Panc1 (cell line): Measurements from ENCODE around the gene MACROD1. TPM values are rescaled to one million over a fixed set of nuclear protein-coding genes. Genes with fewer than 3 reads are reported as not detected.

Experiments used
- ATAC-seq: fragments of 200-7000 bp; cut with Tn5 transposase; 2 replicates; pipeline ENCODE4 v1.9.1; 2020; ENCODE audit warnings: mild to moderate bottlenecking, moderate library complexity
- BruUV-seq: library from RNA; stranded (reverse); fragments of 400-500 nt; replicated peaks from 2 replicates; lab custom pipeline; 2021; lab: Mats Ljungman, UMichigan
- CTCF ChIA-PET: fragments of 300-600 bp; sonication (Branson Sonifier 250); formaldehyde crosslinking; loops from one replicate; lab custom pipeline; 2022; ENCODE audit warnings: antibody characterized with exemption; lab: Charles Lee
- POLR2A ChIA-PET: fragments of 300-600 bp; sonication (Branson Sonifier 250); formaldehyde crosslinking; loops from one replicate; lab custom pipeline; 2022; ENCODE audit warnings: antibody characterized with exemption; lab: Charles Lee
- DNase-seq: peaks from one replicate; pipeline ENCODE4 v3.0.0-alpha.2; 2010; ENCODE audit warnings: low read depth, low spot score
- H3K27ac ChIP-seq: 2 replicates; pipeline ENCODE4 v1.5.1; 2011; ENCODE audit warnings: mild to moderate bottlenecking, low read length, inconsistent platforms
- H3K27me3 ChIP-seq: fragments of 200-500 bp; sonication (Bioruptor generic); 2 replicates; pipeline ENCODE4 v1.6.0; 2014; ENCODE audit warnings: low read length, inconsistent platforms; ENCODE audit not compliant: control insufficient read depth, insufficient read depth
- H3K36me3 ChIP-seq: fragments of 200-500 bp; sonication (Bioruptor generic); 2 replicates; pipeline ENCODE4 v1.5.1; 2014; ENCODE audit warnings: inconsistent platforms, mild to moderate bottlenecking, low read length, moderate library complexity; ENCODE audit not compliant: control insufficient read depth, insufficient read depth
- H3K4me1 ChIP-seq: 2 replicates; pipeline ENCODE4 v1.5.1; 2011; ENCODE audit warnings: inconsistent platforms, mild to moderate bottlenecking, low read length, moderate library complexity; ENCODE audit not compliant: control insufficient read depth, insufficient read depth
- H3K4me3 ChIP-seq, 2 experiments: 2 replicates each; pipeline ENCODE4 v1.5.1; 2011 to 2012; ENCODE audit warnings: low read depth in 2 of 2, low read length in 2 of 2, mild to moderate bottlenecking in 2 of 2, inconsistent platforms in 1 of 2, moderate library complexity in 1 of 2
- H3K9me3 ChIP-seq: fragments of 200-500 bp; sonication (Bioruptor generic); 2 replicates; pipeline ENCODE4 v1.5.1; 2014; ENCODE audit warnings: low read depth, mild to moderate bottlenecking, inconsistent platforms, low read length, moderate library complexity; ENCODE audit not compliant: control insufficient read depth, insufficient read depth
- POLR2AphosphoS5 ChIP-seq: IDR thresholded peaks from 2 replicates; pipeline ENCODE4 v1.6.1; 2012; ENCODE audit warnings: mild to moderate bottlenecking, low read depth, low read length, moderate library complexity
- SIN3A ChIP-seq: IDR thresholded peaks from 2 replicates; pipeline ENCODE4 v1.6.1; 2012; ENCODE audit warnings: low read depth, mild to moderate bottlenecking, low read length, moderate library complexity, borderline replicate concordance; ENCODE audit not compliant: insufficient read depth
- TCF7L2 ChIP-seq: IDR thresholded peaks from 2 replicates; pipeline ENCODE4 v1.6.1; 2011; ENCODE audit warnings: mild to moderate bottlenecking, low read depth, low read length, inconsistent platforms
- in situ Hi-C: cut with HindIII; loops from 2 replicates; pipeline ENCODE4 v1.10.0; 2016; ENCODE audit warnings: low sequenced_read_pairs, low pct_unique_long_range_greater_than_20kb
- intact Hi-C: fragments of 100-400 bp; cut with micrococcal nuclease; formaldehyde crosslinking; loops from one replicate; pipeline ENCODE4 v1.10.0; 2022; ENCODE audit not compliant: unreplicated experiment
- total RNA-seq: library from RNA; stranded (reverse); gene quantifications from one replicate; pipeline ENCODE4 v1.2.1, GENCODE V29; 2021; ENCODE audit not compliant: unreplicated experiment
- TF ChIP-seq, protein P1 (sequence below): fragments of 450-650 bp; IDR thresholded peaks from 2 replicates; pipeline ENCODE4 v1.5.1; 2017; ENCODE audit warnings: mild to moderate bottlenecking
- TF ChIP-seq, protein P2 (sequence below), 2 experiments: IDR thresholded peaks; 2 replicates each; pipeline ENCODE4 v1.6.1; 2011 to 2012; ENCODE audit warnings: low read depth in 2 of 2, control low read depth in 1 of 2, low read length in 1 of 2, mild to moderate bottlenecking in 1 of 2, moderate library complexity in 1 of 2; ENCODE audit not compliant: insufficient read depth in 1 of 2

Gene MACROD1
- total RNA-seq, 1 experiment from 2014 or later, result 16.8 TPM

DNA sequence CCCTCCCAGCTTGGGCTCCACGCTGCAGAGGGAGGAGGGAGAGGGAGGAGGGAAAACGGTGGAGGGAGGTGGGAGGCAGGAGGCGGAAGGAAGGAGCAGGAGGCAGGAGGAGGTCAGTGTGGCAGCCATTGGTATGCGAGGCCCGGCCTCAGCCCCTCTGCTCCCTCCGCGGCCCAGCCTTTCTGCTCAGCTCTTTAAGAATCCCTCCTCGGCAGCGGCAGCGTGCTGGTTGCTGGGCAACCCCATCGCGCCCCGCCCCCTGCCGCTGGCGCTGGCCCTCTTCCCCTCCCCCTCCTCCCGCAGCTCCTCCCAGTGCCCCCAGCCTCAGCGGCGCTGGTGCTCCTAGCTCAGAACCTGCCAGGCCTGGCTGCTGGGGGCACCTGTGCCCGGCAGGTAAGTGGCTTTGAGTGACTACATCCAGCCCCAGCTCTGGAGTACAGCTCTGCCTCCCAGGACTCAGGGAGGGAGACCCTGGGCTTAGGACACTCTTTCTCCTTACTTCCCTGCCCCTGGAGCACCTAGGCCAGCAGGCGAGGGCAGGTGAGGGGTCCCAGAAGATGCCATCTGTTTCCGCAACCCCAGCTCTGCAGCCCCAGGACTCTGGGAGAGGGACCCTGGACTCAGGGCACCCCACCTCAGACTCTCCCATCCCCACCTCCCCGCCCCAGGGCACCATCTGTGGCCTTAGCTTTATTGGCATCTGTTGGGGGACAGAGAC is 137.4 kb downstream of the MACROD1 start:
- ATAC-seq (no peak), DNase-seq (no peak)
- in situ Hi-C loops, result no loop called here
- intact Hi-C loops, result no loop called here
- H3K4me1 ChIP-seq, result peaks cover 7% of the 10 kb centered on the region
- H3K36me3 ChIP-seq, result no peaks in the 10 kb centered on the region
- no peaks in the 10 kb centered on the region for H3K27me3 ChIP-seq
- ChIA-PET CTCF (no interaction called here), POLR2A (no interaction called here)
- TF ChIP-seq, protein P1, sequence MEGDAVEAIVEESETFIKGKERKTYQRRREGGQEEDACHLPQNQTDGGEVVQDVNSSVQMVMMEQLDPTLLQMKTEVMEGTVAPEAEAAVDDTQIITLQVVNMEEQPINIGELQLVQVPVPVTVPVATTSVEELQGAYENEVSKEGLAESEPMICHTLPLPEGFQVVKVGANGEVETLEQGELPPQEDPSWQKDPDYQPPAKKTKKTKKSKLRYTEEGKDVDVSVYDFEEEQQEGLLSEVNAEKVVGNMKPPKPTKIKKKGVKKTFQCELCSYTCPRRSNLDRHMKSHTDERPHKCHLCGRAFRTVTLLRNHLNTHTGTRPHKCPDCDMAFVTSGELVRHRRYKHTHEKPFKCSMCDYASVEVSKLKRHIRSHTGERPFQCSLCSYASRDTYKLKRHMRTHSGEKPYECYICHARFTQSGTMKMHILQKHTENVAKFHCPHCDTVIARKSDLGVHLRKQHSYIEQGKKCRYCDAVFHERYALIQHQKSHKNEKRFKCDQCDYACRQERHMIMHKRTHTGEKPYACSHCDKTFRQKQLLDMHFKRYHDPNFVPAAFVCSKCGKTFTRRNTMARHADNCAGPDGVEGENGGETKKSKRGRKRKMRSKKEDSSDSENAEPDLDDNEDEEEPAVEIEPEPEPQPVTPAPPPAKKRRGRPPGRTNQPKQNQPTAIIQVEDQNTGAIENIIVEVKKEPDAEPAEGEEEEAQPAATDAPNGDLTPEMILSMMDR, result no peak
- TF ChIP-seq POLR2AphosphoS5 (no peak), TCF7L2 (no peak), SIN3A (no peak)
- TF ChIP-seq, protein P2, sequence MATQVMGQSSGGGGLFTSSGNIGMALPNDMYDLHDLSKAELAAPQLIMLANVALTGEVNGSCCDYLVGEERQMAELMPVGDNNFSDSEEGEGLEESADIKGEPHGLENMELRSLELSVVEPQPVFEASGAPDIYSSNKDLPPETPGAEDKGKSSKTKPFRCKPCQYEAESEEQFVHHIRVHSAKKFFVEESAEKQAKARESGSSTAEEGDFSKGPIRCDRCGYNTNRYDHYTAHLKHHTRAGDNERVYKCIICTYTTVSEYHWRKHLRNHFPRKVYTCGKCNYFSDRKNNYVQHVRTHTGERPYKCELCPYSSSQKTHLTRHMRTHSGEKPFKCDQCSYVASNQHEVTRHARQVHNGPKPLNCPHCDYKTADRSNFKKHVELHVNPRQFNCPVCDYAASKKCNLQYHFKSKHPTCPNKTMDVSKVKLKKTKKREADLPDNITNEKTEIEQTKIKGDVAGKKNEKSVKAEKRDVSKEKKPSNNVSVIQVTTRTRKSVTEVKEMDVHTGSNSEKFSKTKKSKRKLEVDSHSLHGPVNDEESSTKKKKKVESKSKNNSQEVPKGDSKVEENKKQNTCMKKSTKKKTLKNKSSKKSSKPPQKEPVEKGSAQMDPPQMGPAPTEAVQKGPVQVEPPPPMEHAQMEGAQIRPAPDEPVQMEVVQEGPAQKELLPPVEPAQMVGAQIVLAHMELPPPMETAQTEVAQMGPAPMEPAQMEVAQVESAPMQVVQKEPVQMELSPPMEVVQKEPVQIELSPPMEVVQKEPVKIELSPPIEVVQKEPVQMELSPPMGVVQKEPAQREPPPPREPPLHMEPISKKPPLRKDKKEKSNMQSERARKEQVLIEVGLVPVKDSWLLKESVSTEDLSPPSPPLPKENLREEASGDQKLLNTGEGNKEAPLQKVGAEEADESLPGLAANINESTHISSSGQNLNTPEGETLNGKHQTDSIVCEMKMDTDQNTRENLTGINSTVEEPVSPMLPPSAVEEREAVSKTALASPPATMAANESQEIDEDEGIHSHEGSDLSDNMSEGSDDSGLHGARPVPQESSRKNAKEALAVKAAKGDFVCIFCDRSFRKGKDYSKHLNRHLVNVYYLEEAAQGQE (IDR thresholded peaks at IDR 0.05; ENCODE audit: insufficient read depth in 1 of 2, low read depth in 2 of 2, low read length in 1 of 2), result no peak
- H3K27ac ChIP-seq, result no peak overlapping the region
- no peak overlapping the region for H3K4me3 ChIP-seq
- no TSS peak for BruUV-seq
- H3K9me3 ChIP-seq, result no peaks in the 10 kb centered on the region

DNA sequence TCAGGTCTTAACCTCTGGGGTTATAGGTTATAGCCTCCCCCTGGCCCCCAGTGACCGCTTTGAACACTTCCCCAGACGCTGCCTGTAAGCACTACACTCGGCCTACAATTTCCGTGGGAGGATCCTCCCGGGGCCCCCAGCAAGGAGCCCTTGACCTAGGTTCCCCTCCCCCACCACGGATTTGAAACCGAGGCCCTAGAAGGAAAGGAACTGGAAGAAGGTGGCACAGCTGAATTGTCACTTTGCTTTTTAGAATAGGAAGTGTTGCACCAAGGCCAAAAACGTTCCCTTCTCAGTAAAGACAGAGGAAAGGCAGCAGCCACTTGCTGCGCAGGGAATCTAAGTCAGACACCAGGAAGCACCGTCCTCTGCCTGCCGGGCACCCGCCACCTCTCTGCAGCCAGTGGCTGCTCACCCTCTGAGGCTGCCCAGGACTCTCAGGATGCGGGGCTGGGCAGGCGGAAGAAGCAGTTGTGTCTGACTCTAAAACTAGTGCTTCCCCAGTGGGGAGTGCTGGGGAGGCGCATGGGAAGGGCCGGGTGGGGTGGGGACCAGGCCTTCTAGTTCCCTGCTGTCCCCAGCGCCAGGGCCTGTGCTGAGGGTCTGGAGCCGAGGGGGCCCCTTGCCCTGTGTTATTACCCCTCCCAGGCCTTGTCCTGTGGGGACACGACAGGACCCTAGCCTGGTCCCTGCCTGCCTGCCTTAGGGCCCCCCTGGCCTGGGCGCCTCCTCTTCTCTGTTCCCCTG is 138.1 kb downstream of the MACROD1 start:
- H3K9me3 ChIP-seq, result no peaks in the 10 kb centered on the region
- no peak for DNase-seq
- H3K36me3 ChIP-seq, result no peaks in the 10 kb centered on the region
- ChIA-PET CTCF (no interaction called here), POLR2A (interaction anchor here (0.6 kb wide), 1 partner anchor 10 kb away, joined by 7 read pairs; no protein-coding TSS in a partner anchor)
- no peak overlapping the region for H3K27ac ChIP-seq
- no peaks in the 10 kb centered on the region for H3K27me3 ChIP-seq
- H3K4me3 ChIP-seq, result no peak overlapping the region
- peaks cover 7% of the 10 kb centered on the region for H3K4me1 ChIP-seq
- BruUV-seq, result no TSS peak
- in situ Hi-C loops (no loop called here), intact Hi-C loops (no loop called here)
- TF ChIP-seq, protein P1, result no peak
- no peak for TF ChIP-seq POLR2AphosphoS5
- TF ChIP-seq SIN3A, result no peak
- no peak for TF ChIP-seq TCF7L2
- TF ChIP-seq, protein P2 (IDR thresholded peaks at IDR 0.05; ENCODE audit: insufficient read depth in 1 of 2, low read depth in 2 of 2, low read length in 1 of 2), result no peak
- ATAC-seq, result no peak
